CD4-positive, alpha-beta T cell treated with Interferon gamma for 1 hour (primary cell): ENCODE data around the gene DIDO1.
A peak's percentile ranks its signal among the peaks of the same experiment; 100 is the strongest.
"Not testable (repeated sequence)": the region's sequence is repeated elsewhere in the genome, so short reads cannot be mapped to it uniquely, and the experiment has no call there.

Source experiments
- DNase-seq: peaks from one replicate; pipeline ENCODE4 v3.0.0-alpha.2; 2020

The DIDO1 gene

DNA sequence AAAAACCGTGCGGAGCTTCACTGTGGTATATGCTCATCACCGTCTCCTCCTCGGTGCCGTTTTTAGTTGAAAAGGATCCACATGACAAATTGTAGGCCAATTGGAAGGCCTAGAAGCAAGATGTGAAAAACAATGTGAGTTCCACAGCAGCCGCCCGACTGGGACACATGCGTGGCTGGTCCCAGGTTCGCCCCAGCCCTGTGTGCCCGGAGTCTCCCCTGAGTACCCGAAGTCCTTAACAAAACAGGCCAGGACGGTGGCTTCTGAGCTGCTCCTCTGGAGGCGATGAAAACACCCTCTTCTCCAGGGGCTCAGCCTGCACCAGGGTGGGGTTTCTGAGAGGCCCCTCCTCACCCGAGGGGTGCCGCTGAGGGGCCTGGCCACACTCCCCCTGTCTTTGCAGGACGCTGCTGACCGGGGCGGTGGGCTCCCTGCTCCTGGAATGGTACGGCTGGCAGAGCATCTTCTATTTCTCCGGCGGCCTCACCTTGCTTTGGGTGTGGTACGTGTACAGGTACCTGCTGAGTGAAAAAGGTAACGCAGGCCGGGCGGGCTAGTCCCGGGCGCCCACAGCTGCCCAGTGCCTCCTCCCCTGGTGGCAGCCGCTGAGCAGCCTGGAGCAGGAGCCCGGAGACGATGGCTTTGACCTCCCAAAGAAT is 36.0 kb upstream of the DIDO1 start:
- no peak for DNase-seq

DNA sequence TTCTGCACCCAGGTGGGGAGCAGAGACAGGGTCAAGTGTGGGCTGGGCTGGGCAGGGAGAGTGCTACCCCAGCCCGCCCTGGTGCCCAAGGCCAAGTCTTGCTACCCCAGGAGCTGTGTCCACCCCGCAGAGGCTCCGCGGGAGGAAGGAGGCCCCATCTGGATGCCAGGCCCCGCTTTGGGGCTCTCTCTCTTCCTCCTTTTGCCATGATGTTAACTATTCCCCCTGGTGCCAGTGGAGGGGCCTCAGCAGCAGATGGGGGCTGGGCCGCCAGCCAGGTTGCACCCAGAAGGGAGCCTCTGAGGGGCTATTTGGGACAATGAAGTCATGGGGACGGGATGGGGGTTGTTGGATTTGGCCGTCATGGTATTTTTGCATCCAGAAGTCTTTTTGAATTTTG is 35.5 kb upstream of the DIDO1 start:
- no peak for DNase-seq

- no peak for DNase-seq
Measured at GRCh38 chr20:62961310-62961783, 35.0 kb upstream of the DIDO1 start.

DNA sequence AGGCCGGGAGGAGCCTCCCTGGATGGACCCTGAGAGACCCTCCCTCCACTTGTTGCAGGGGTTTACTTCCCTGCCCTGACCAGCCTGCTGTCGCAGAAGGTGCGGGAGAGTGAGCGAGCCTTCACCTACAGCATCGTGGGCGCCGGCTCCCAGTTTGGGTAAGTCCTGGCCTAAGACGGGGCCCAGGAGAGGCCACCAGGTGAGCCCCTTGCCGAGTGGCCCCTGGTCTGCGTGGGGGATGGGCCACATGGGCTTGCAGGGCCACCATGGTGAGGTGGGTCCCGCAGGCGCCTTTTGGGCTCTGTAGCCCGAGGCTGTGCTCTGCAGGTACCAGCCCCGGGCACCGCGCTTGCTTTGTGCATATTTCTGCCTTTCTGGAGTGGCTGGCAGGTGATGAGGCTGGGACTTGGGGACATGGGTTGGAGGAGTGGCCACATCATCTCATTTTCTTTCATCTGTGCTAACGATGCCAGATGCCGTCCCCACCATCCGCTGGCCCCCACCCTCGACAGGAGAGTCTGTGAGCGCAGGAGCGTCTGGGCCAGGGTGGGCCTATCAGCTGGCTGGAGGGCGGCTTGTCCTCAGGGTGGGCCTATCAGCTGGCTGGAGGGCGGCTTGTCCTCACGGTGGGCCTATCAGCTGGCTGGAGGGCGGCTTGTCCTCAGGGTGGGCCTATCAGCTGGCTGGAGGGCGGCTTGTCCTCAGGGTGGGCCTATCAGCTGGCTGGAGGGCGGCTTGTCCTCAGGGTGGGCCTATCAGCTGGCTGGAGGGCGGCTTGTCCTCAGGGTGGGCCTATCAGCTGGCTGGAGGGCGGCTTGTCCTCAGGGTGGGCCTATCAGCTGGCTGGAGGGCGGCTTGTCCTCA is 34.4 kb upstream of the DIDO1 start:
- DNase-seq: not testable (repeated sequence)

DNA sequence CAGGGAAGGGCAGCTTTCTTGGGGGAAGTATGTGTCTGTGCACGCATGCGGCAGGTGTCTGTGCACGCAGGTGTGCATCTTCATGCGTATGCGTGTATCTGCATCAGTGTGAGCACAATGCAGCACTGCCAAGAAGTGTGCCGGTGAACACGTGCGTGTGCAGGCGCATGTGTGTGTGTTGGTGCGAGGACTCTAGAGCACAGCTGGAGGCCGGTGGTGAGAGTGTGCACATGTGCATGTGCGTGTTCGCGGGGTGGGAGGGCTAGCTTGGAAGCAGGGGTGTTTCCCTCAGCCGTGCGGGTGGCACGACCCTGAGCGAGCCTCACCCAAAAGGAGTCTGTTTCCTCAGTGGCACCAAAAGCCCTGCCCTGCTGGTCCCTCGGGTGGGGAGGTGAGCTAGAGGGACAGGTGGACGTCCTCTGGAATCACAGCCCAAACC is 33.7 kb upstream of the DIDO1 start:
- DNase-seq: no peak

DNA sequence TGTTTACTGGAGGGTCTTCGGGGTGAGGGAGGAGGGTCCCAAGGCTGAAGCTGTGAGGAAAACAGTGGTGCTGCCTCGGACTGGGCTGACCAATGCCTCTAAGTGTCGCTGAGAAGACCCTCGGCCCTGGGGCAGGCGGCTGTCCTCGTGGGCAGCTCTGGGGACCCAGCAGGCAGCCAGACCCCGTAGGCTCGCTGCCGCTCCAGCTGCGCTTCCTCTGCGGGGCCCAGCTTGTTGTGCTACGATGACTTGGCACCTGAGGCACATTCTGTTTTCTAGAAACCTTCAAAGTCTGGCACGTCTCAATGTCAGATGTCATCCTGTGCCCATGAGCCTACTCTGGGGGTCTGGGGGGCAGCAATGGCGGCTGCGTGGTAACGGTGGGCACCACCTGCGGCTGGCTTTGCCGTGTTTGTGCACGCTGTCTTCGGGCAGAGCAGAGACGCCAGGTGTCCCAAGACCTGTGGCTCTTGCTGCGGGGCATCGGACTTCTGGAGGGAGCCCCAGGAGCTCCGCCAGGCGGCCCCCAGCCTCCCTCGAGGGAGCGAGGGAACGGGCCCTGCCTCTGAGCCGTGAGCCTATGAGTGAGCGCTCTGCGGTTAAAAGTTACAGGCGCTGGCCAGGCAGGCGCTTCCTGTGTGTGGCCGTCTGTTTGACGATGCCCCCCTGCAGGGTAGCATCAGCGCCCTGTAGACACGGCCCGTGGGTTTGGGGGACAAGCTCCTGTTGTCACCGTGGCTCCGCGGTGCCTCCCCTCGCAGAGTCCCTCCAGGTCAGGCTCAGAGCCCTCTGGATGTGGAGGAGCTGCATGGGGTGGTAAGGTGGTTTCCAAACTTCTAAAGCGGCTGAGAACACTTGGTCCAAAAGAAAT is 33.0 kb upstream of the DIDO1 start:
- no peak for DNase-seq

GRCh38 chr20:62958388-62959100 is 32.2 kb upstream of the DIDO1 start:
- DNase-seq: no peak

DNA sequence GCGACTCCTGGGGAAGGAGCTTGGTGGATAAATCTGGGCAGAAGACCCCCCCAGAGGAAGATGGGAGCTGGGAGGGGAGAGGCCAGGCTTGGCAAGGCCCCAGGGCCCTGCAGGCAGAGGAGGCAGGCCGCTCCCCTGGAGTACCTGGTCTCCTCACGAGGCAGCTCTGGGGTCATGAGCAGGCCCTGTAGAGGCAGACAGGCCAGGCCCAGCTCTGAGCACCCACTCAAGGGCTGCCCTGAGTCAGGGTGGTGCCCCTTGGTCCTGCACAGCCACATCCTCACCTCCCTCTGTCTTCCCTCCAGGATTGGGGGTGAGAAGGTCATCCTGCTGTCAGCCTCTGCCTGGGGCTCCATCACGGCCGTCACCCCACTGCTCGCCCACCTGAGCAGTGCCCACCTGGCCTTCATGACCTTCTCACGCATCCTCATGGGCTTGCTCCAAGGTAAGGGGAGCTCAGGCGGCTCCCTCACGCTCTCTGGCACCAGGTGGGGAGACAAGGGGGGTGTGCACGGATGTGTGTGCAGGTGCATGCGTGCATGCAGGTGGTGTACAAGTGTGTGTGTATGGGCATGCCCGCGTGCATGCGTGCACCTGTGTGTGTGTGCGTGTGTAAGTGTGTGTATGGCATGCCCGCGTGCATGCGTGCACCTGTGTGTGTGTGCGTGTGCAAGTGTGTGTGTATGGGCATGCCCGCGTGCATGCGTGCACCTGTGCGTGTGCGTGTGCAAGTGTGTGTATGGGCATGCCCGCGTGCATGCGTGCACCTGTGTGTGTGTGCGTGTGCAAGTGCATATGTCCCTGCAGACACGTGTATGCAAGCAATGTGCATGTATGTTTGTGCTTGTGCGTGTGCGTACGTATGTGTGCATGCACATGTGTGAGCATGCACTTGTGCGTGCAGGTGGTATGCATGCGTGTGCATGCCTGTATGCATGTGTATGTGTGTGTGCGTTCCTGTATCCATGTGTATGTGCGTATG is 31.1 kb upstream of the DIDO1 start:
- DNase-seq: no peak

GRCh38 chr20:62956387-62957135 is 30.3 kb upstream of the DIDO1 start:
- no peak for DNase-seq

- no peak for DNase-seq
Measured at GRCh38 chr20:62955519-62956386, 29.4 kb upstream of the DIDO1 start.

GRCh38 chr20:62953839-62954703 is 27.8 kb upstream of the DIDO1 start:
- DNase-seq: peak; percentile 81

- no peak for DNase-seq
Measured at GRCh38 chr20:62952968-62953838, 26.9 kb upstream of the DIDO1 start.

DNA sequence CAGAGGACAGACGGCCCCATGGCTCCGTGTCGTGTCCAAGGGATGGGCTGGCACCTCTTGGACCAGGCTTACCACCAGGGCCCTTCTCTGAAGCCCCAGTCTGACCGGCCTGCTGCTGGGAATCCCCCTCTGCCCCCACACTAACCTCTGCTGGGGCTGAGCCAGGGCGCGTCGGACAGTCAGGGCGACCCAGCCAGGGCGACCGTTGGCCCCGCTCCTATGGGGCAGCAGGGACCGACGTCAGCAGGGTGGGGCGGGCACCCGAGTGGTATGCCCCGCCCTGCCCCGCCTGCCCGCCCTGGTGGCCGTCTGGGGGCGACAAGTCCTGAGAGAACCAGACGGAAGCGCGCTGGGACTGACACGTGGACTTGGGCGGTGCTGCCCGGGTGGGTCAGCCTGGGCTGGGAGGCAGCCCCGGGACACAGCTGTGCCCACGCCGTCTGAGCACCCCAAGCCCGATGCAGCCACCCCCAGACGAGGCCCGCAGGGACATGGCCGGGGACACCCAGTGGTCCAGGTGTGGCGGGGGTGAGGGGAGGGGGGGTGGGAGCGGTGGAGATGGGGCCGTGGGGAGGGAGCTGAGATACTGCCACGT is 26.2 kb upstream of the DIDO1 start, which contains the start of gene SLC17A9:
Gene SLC17A9 (plus strand): TSS at position 337 of the 595 bp plus-strand sequence. CDS start 122 bp downstream, at position 459.
- DNase-seq: peak; percentile 72

DNA sequence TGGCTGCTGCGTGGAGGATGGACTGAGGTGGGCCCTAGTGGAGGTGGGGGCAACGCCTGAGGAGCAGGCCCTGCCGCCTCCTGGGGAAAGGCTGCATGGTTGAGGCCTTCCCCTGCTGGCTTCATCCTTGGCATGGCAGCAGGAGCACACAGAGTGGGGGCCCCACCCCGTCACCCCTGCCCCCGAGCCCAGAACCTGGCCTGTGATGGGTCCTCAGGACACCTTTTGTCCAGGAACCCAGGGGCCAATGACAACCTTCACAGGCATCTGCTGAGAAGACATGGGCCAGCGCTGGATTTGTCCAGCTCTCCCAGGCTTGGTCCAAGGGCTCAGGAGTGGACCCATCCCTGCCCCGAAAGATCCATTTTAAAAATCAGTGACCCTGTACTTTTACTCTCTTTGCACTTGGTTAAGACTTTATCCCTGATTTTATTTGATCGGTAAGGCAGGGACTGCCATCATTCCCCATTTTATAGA is 25.6 kb upstream of the DIDO1 start:
- DNase-seq: no peak

DNA sequence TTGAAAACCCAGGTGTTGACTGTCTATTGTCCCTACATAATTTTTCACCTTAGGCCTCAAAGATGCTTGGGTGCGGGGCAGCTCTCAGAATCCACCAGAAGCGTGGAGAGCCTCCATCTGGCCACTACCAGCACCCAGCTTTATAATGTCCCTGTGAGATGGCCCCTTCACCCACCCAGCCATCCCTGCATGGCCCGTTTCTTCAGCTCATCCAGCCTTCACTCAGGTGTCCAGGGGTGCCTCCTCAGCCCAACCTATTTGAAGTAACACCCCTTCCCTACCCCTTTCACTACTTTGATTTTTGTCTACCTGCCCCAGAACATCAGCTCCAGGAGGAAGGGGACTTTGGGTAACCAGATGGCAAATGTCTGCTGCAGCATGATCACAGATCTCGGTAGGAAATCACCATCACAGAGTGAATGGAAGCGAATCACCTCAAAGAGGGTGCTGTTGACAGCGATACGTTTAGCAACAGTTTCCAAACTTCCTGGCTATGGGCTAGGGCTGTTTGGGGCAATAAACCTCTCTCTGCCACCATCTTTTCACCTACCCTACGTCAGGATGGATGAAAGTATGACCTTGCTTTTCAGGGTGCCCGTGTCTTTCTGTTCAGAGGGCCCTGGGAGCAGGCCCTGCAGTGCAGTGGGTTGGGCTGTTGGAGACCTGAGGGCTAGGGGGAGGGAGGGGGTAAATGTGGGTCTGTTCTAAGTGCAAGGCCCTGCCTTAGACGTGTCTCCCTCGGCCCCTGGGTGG is 25.0 kb upstream of the DIDO1 start:
- DNase-seq: no peak

- DNase-seq: no peak
Measured at GRCh38 chr20:62950741-62951140, 24.4 kb upstream of the DIDO1 start.
